Liver (tissue), 3 donors: Measurements from ENCODE around the gene SPC24.

Source experiments
- ATF3 ChIP-seq: IDR thresholded peaks from 2 replicates; pipeline ENCODE4 v1.6.1; 2016; ENCODE audit warnings: antibody characterized with exemption
- CTCF ChIP-seq: fragments of 150-350 bp; IDR thresholded peaks from 2 replicates; pipeline ENCODE4 v1.5.1; 2017; ENCODE audit warnings: improper control_type of control experiment, low read depth, low read length; ENCODE audit not compliant: missing input control
- EGR1 ChIP-seq, 2 donors: IDR thresholded peaks; 2 replicates each; pipeline ENCODE4 v1.6.1; 2016 to 2018; ENCODE audit warnings: antibody characterized with exemption in 2 of 2, low read depth in 2 of 2
- FOXA1 ChIP-seq: IDR thresholded peaks from 2 replicates; pipeline ENCODE4 v1.6.1; 2016; ENCODE audit warnings: antibody characterized with exemption
- MAX ChIP-seq: IDR thresholded peaks from 2 replicates; pipeline ENCODE4 v1.6.1; 2016; ENCODE audit warnings: antibody characterized with exemption
- REST ChIP-seq: IDR thresholded peaks from 2 replicates; pipeline ENCODE4 v1.6.1; 2016; ENCODE audit warnings: antibody characterized with exemption, mild to moderate bottlenecking
- RXRA ChIP-seq, 2 donors: IDR thresholded peaks; 2 replicates each; pipeline ENCODE4 v1.6.1; 2017 to 2018; ENCODE audit warnings: antibody characterized with exemption in 2 of 2, mild to moderate bottlenecking in 1 of 2
- SP1 ChIP-seq: IDR thresholded peaks from 2 replicates; pipeline ENCODE4 v1.6.1; 2018; ENCODE audit warnings: antibody characterized with exemption, mild to moderate bottlenecking
- YY1 ChIP-seq: IDR thresholded peaks from 2 replicates; pipeline ENCODE4 v1.6.1; 2016; ENCODE audit warnings: antibody characterized with exemption, mild to moderate bottlenecking
- ZBTB33 ChIP-seq: IDR thresholded peaks from 2 replicates; pipeline ENCODE4 v1.6.1; 2016; ENCODE audit warnings: antibody characterized with exemption
- donor health status: healthy.
- donor health status: healthy.

GRCh38 chr19:11201791-11202190 is 46.2 kb upstream of the SPC24 start:
- TF ChIP-seq RXRA (IDR thresholded peaks at IDR 0.05) (no peak), CTCF (no peak), YY1 (no peak), EGR1 (IDR thresholded peaks at IDR 0.05; ENCODE audit: low read depth in 2 of 2) (no peak), FOXA1 (no peak), ATF3 (no peak), MAX (no peak), ZBTB33 (no peak), SP1 (no peak), REST (no peak)
